Measurements from ENCODE around the gene FMNL2.
A peak's percentile ranks its signal among the peaks of the same experiment; 100 is the strongest.

The FMNL2 gene

DNA sequence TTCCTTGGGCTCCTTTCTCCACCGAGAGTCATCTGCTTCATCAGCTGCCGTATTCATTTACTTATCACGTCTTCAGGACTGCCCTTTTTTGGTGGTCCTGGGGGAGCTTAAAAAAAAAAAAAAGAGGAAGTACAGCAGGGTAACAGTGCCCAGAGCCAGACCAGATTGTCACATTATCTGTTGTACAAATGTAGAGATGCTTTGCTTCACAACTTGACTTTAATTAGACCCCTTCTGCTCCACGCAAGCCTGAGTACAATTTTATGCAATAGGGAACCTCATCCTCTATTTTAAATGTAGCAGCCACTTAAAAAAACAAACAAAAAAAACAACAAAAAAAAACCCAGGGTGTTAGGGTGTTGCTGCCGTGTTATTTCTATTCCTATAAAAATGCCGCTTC is 254.0 kb downstream of the FMNL2 start:
- DNase-seq: no peak

DNA sequence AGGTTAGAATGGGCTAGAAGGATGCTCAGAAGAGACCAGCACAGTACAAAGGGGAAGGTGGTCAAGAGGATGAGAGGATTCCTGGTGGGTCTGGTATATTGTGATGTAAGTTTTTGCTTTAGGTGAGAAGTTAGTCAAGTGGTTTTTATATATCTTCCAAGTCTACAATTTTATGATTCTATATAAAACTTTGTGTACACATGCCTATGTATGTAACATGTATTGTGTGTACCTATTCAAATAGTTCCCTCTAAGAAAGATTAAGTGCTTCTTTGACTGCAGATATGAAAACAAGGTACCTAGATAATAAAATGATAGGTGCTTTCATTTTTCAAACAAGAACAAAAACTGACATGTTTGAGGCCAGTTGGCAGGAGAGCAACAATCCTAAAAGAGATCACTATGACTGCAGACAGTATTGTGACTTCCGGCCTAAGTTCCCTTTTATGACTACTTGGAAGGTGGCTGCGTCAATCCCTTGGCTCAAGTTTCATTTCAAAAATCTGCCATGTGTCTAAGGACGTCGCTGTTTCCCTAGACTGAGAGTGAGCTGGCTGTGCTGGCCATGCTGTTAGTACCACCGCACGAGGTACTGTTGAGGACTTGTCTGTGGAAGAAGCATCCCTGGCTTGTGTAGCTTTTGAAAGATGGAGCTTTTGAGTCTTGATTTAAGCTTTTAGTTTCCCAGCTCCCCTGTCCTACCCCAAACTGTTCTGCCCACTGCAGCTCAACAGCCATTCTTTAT is 259.2 kb downstream of the FMNL2 start:
- no peak for DNase-seq

- no peak for DNase-seq
These were observed 259.8 kb downstream of the FMNL2 start for GRCh38 chr2:152594792-152595191.

- no peak for DNase-seq
These were observed 264.2 kb downstream of the FMNL2 start for GRCh38 chr2:152598975-152599759.

DNA sequence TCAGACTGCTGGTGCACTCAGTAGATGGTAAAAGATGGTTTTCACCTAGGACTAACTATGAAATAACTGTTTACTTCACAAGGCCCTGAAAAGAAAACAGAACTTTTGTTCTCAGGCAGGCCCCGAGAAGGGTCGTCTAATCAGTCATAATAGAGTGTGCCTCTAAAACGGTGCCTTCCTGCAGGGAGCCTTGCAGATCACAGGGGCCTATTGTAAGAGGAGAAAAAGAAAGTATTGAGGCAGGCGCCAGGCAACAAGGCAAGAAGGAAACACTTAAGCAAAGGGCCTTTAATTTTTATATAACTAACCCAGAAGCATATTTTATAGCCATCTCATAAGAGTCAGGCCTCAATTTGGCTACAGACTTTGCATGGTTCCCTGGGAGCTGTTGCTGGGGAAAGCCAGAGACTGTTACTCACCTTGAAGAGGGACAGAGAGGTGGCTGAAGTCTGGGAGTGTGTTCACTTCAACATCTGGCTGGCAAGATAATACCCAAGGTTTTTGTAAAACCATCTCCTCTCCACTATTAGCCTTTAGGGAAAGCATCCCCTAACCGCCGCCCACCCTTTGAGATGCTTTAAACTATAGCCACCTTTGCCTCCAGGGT is 265.2 kb downstream of the FMNL2 start:
- no peak for DNase-seq

DNA sequence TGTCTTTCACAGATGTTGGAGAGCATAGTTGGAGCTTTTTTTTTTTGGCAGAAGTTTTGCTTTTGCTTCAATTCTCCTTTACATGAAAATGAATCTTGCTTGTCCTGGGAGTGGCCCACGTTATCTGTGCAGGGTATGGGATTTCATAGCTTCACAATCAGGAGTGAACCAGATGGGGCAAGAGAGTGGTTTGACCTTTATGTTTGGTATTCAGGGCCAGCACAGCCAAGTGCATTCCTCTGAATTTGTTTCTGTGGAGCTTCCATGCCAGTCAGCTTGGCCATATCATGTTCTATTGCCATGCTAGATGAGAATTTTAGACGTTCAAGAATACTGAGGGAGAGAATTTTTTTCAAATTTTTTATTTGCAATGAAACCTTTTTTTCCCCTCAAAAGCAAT is 265.7 kb downstream of the FMNL2 start:
- DNase-seq: no peak

GRCh38 chr2:152602750-152603149 is 267.8 kb downstream of the FMNL2 start:
- no peak for DNase-seq

- DNase-seq: no peak
These were observed 268.2 kb downstream of the FMNL2 start for GRCh38 chr2:152603166-152603565.

DNA sequence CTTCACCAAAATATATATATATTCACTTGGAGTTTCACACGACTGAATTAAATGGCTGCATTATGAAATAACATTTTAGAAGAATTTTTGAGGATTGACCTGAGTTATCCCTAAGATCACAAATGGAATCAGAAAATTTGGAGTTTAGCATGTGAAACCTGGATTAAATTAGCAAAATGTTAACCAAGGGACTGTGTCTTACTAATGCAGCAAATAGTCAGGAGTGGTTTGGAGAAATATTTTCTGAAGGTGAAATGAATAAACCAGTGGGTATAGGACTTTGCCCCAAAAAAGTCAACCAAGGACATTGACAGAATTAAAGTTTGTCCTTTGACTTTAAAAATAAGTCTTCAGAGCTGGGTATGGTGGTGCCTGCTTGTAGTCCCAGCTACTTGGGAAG is 271.1 kb downstream of the FMNL2 start:
- DNase-seq: no peak

DNA sequence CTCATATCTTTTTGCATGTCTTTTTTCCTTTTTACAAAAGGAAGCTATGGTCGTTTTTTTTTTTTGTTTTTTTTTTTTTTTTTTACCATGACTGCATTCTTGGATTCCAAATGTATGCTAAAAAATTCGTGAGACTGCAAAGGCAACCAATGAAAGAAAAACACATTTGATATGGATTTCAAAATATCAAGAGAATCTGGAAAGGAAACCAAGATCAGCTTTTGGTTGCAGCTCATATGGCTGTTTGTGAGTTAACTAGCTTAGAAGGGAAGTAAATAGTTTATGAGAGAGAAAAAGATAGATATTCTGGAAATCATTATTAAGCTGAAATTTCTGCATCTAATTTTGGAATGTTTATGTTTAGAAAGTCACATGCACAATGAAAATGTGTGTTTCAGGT is 272.0 kb downstream of the FMNL2 start:
- no peak for DNase-seq

DNA sequence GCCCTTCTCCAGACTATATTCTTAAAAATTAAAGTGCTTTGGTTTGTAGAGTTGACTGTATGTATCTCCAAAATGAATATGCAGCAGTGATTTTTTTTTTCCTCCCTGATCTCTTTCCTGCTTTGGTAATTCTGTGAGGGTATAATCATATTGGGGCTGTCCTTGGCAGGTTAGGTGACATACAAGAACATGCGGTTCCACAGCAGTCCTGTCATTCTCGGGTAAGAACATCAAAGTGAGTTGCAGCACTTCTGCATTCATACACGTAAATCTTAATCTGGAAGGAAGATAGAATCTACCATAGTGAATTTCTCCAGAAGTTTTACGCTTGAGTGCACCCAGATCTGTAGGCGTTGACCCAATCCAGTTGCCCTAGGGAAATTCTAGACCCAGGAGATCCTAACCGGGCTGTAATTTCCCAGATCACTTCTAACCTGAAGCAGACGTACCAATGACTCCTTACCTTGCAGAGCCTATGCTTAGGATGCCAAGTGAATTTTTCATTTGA is 272.9 kb downstream of the FMNL2 start:
- no peak for DNase-seq

GRCh38 chr2:152609154-152609553 is 274.2 kb downstream of the FMNL2 start:
- DNase-seq: no peak

- no peak for DNase-seq
These were observed 274.7 kb downstream of the FMNL2 start for GRCh38 chr2:152609699-152610098.

- DNase-seq: no peak
These were observed 276.7 kb downstream of the FMNL2 start for GRCh38 chr2:152611458-152612231.

DNA sequence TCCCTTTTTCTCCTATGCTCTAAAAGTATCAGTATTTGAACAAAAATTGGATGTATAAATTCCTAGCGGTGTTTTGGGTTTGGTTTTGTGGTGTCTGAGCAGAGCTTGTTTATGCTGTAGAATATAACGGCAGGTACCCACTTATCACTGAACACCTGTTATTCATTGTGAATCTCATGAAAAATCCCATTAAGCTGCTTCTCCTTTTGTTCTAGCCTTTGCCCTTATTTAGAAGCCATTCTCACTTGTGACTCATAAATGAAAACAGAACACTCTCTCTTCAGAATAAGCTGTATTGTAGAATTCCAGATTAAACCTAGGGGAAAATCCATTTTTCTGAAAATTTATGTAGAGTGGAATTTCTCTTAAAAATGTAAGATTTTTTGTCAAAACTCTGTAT is 278.3 kb downstream of the FMNL2 start:
- DNase-seq: peak in 1 of 3 experiments; percentile 61

GRCh38 chr2:152615177-152615576 is 280.2 kb downstream of the FMNL2 start:
- DNase-seq: no peak

- DNase-seq: peak in 1 of 3 experiments; percentile 14
These were observed 282.6 kb downstream of the FMNL2 start for GRCh38 chr2:152617456-152618192.

DNA sequence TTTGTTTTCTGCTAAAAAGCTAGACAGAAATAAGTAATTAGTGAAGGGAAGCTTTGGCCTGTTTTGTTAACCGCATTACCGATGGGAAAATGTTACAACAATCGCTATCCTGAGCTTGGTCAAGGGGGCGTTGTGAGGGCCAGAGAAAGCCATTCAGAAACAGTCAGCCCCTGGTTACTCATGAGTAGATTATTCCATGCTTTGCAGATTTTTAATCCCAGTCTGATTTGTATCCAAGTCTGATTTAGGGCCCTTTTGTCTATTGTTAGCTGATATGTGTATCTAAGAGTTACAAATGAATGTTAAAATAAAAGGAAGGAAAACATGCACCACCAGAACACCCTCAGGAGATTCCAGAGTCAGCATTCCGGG is 283.2 kb downstream of the FMNL2 start:
- no peak for DNase-seq

- no peak for DNase-seq
These were observed 285.2 kb downstream of the FMNL2 start for GRCh38 chr2:152620208-152620607.

GRCh38 chr2:152620985-152621384 is 286.0 kb downstream of the FMNL2 start:
- no peak for DNase-seq

- DNase-seq: no peak
These were observed 287.2 kb downstream of the FMNL2 start for GRCh38 chr2:152622219-152622618.

DNA sequence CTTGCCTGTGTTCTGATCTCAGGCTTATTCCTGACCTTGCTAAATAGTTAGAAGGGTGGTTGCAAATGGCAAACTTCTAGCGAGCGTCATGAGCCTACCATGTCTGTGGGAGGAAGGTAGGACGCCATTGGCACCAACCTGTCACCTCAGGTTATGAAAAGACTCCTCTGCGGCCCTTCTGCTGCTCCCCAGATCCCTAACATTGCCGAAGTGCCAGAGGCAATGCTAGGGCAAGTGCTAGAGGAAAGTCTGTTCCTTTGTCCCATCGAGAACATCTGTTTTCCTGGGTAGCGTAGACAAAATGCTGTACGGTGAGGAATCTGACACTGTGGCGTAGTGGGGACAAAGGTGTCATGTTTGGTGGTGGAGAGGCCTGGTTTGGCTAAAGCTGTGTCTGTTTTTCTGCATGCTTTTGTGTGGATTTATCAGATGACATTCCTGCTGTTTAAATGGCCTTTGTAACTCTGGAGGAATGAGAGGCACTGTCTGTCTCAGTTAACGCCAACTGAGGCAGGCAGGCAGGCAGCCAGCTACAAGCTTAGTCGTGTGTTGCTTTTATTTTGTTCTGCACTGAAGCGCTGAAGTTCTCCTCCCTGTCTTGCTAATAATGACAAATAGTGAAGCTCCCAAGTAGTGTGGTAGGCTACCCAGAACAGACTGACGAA is 288.2 kb downstream of the FMNL2 start:
- no peak for DNase-seq
